ENCODE measurements around the gene LIN28B.

LIN28B gene

GRCh38 chr6:105122717-105123116 is 165.8 kb downstream of the LIN28B start:
- TF ChIP-seq, protein P1, sequence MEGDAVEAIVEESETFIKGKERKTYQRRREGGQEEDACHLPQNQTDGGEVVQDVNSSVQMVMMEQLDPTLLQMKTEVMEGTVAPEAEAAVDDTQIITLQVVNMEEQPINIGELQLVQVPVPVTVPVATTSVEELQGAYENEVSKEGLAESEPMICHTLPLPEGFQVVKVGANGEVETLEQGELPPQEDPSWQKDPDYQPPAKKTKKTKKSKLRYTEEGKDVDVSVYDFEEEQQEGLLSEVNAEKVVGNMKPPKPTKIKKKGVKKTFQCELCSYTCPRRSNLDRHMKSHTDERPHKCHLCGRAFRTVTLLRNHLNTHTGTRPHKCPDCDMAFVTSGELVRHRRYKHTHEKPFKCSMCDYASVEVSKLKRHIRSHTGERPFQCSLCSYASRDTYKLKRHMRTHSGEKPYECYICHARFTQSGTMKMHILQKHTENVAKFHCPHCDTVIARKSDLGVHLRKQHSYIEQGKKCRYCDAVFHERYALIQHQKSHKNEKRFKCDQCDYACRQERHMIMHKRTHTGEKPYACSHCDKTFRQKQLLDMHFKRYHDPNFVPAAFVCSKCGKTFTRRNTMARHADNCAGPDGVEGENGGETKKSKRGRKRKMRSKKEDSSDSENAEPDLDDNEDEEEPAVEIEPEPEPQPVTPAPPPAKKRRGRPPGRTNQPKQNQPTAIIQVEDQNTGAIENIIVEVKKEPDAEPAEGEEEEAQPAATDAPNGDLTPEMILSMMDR (IDR thresholded peaks at IDR 0.05; ENCODE audit: control insufficient read depth, insufficient read depth, low read depth, low read length, missing control alignments), result no peak
- H3K4me3 ChIP-seq (ENCODE audit: control insufficient read depth, low read depth, low read length), result no peak overlapping the region
- no peak for DNase-seq (ENCODE audit: low read depth)
